Heart right ventricle (tissue), 16 donors: Measurements from ENCODE around the gene UTP25. TPM values are rescaled to one million over a fixed set of nuclear protein-coding genes. Genes with fewer than 3 reads are reported as not detected.
"Not testable (repeated sequence)": the region's sequence is repeated elsewhere in the genome, so short reads cannot be mapped to it uniquely, and the experiment has no call there.

Experiments used
- ATAC-seq, 8 donors: fragments of 200-7000 bp; cut with Tn5 transposase; one replicate each; pipeline ENCODE4 v1.9.1; 2020; ENCODE audit warnings: mild to moderate bottlenecking in 8 of 8, moderate library complexity in 8 of 8, moderate number of reproducible peaks in 1 of 8
- DNase-seq, 2 donors: peaks; one replicate each; pipeline ENCODE4 v3.0.0-alpha.2; 2020
- H3K27ac ChIP-seq, 10 donors: fragments of 200-600 bp; sonication (generic) in 2 of 10; one replicate each; pipeline versions ENCODE4 v1.5.0 to v1.8.0; 2020 to 2022; ENCODE audit warnings: mild to moderate bottlenecking in 3 of 10
- H3K27me3 ChIP-seq, 7 donors: fragments of 200-600 bp; one replicate each; pipeline ENCODE4 v1.8.0; 2021 to 2022; ENCODE audit warnings: mild to moderate bottlenecking in 2 of 7
- H3K36me3 ChIP-seq, 9 donors: fragments of 200-600 bp; sonication (generic) in 1 of 9; one replicate each; pipeline versions ENCODE4 v1.5.0 to v1.8.0; 2020 to 2022; ENCODE audit warnings: mild to moderate bottlenecking in 2 of 9
- H3K4me1 ChIP-seq, 9 donors: fragments of 200-600 bp; sonication (generic) in 1 of 9; one replicate each; pipeline versions ENCODE4 v1.5.0 to v1.8.0; 2020 to 2022; ENCODE audit warnings: mild to moderate bottlenecking in 4 of 9
- H3K4me3 ChIP-seq, 10 donors: fragments of 200-600 bp; sonication (generic) in 2 of 10; one replicate each; pipeline versions ENCODE4 v1.5.0 to v1.8.0; 2020 to 2022; ENCODE audit warnings: mild to moderate bottlenecking in 7 of 10, moderate library complexity in 2 of 10
- H3K9me3 ChIP-seq, 11 donors: fragments of 200-600 bp in 10 of 11; sonication (generic) in 2 of 11; one replicate each; pipeline versions ENCODE4 v1.5.0 to v1.8.0; 2013 to 2022; ENCODE audit warnings: mild to moderate bottlenecking in 2 of 11, control low read depth in 1 of 11, moderate library complexity in 1 of 11
- CTCF ChIP-seq, 9 donors: fragments of 200-600 bp; sonication (generic) in 2 of 9; IDR thresholded peaks; one replicate each; pipeline versions ENCODE4 v1.5.0 to v1.8.0; 2021 to 2022; ENCODE audit warnings: antibody characterized with exemption in 9 of 9, mild to moderate bottlenecking in 5 of 9, moderate library complexity in 1 of 9
- WGBS, 2 donors: extraction: QIAGEN DNeasy Blood & Tissue Kit; methylation state at CpG; one replicate each; pipeline ENCODE4 v1.1.7; 2013; ENCODE audit warnings: inconsistent platforms in 1 of 2; 5-methylcytosine and 5-hydroxymethylcytosine counted together
- intact Hi-C, 10 donors: fragments of 100-400 bp; cut with DNase I; formaldehyde crosslinking; loops; one replicate each; pipeline versions ENCODE4 v1.11.1 to v1.14.2; 2022
- polyA plus RNA-seq, 2 donors: library from polyadenylated mRNA; stranded (reverse); fragments of 200-250 nt; gene quantifications; one replicate each; pipeline ENCODE4 v1.2.3, GENCODE V29; 2013
- total RNA-seq, 10 donors: library from RNA; stranded (reverse); fragmentation: NEBNext Ultra II Directional in 3 of 10; extraction: Animal tissue kit (Norgen Biotek cat#: 25700) in 3 of 10; gene quantifications; one replicate each; pipeline versions ENCODE4 v1.2.1 to v1.2.4, GENCODE V29; 2021 to 2023
- donor health status: Arrhythmogenic right ventricular cardiomyopathy.
- donor health status: ischemic (EF 13 %, LVEDD 7.1; RV severe dilation, severe dysfunction).
- donor health status: healthy with polysubstance abuse.
- donor health status: DM: no; HTN: yes; CAD: no.
- donor health status: DM: no; HTN: no; CAD: no.
- donor health status: ischemic (EF 25% LVEDD 6.9; RV normal size, moderate dysfunction).
- donor health status: ischemic (EF 25% LVEDD 5.7; RV mildly dilated, moderate dysfunction).
- donor health status: healthy.
- donor health status: DM: yes; HTN: yes; CAD: no.
- donor health status: Ischemic cardiomyopathy.
- donor health status: ischemic (EF 35%, LVEDD 5.7; RV mildly dilated, moderate dysfunction).
- donor health status: nonischemic (EF 11% LVEDD 7.7; RV severe dilation, severe dysfunction).
- donor health status: DM: yes; HTN: yes; CAD: no.
- donor health status: PGD.
- donor health status: ischemic (EF 29% LVEDD 5.4; RV normal size, mild dysfunction).
- donor health status: nonischemic (EF 23%, LVEDD 6.1; RV moderate dilation, normal function).

The UTP25 gene
- total and polyA plus RNA-seq, 12 donors: 0.73 to 4.2 (median 3.1) TPM

- 89 to 91% methylated on average over 2 of the region's 2 CpGs for WGBS, 2 donors
- no peak for TF ChIP-seq CTCF (IDR thresholded peaks at IDR 0.05)
- no peaks in the 10 kb centered on the region for H3K4me1 ChIP-seq
- no peak for ATAC-seq
- H3K36me3 ChIP-seq: no peaks in the 10 kb centered on the region
- H3K9me3 ChIP-seq: peaks cover 0 to 8% (median 0%) of the 10 kb centered on the region in 11 donors
- intact Hi-C loops: no loop called here
- H3K27ac ChIP-seq: no peak overlapping the region
- H3K4me3 ChIP-seq: no peak overlapping the region
- H3K27me3 ChIP-seq: peaks cover 0 to 2% (median 0%) of the 10 kb centered on the region in 7 donors
- DNase-seq: no peak
Measured at GRCh38 chr1:209901211-209901610, 73.4 kb downstream of the UTP25 start.

GRCh38 chr1:209904774-209905173 is 77.0 kb downstream of the UTP25 start:
- H3K4me1 ChIP-seq, intact Hi-C loops, H3K27ac ChIP-seq, H3K36me3 ChIP-seq, ATAC-seq, H3K27me3 ChIP-seq, DNase-seq, H3K4me3 ChIP-seq: not testable (repeated sequence)
- WGBS, 2 donors: 82% methylated on average over 1 of the region's 1 CpG; no CpG with 5 or more reads in 1 of the 2 donors
- peaks cover 0 to 12% (median 0%) of the 10 kb centered on the region in 11 donors for H3K9me3 ChIP-seq

Other genes starting within 250 kb of the UTP25 start
- gene CAMK1G, start 244.3 kb upstream of the UTP25 start, total RNA-seq: under 1 TPM in 3 of 10 donors, not detected in 7; 0.11 to 0.71 (median 0.21) TPM
- not detected for gene CAMK1G, start 244.3 kb upstream of the UTP25 start, polyA plus RNA-seq
- gene LAMB3, start 175.5 kb upstream of the UTP25 start, total RNA-seq: 1 to 10 TPM; 2.3 to 6.0 (median 3.8) TPM
- gene LAMB3, start 175.5 kb upstream of the UTP25 start, polyA plus RNA-seq: 1 to 10 TPM; 1.6 to 3.7 TPM
- 100 to 1,000 TPM in 7 of 10 donors, 10 to 100 TPM in 3; 75.3 to 491 (median 131) TPM for gene G0S2, start 152.6 kb upstream of the UTP25 start, total RNA-seq
- 100 to 1,000 TPM in 1 of 2 donors, 10 to 100 TPM in 1; 90.0 to 223 TPM for gene G0S2, start 152.6 kb upstream of the UTP25 start, polyA plus RNA-seq
- gene HSD11B1, start 123.1 kb upstream of the UTP25 start, total RNA-seq: 10 to 100 TPM in 1 of 10 donors, 1 to 10 TPM in 9; 1.3 to 15.7 (median 3.0) TPM
- 1 to 10 TPM in 1 of 2 donors, under 1 TPM in 1; 0.59 to 7.2 TPM for gene HSD11B1, start 123.1 kb upstream of the UTP25 start, polyA plus RNA-seq
- 1 to 10 TPM in 4 of 10 donors, under 1 TPM in 6; 0.45 to 8.0 (median 0.85) TPM for gene TRAF3IP3, start 71.9 kb upstream of the UTP25 start, total RNA-seq
- gene TRAF3IP3, start 71.9 kb upstream of the UTP25 start, polyA plus RNA-seq: under 1 TPM; 0.58 to 0.59 TPM
- gene C1orf74, start 43.4 kb upstream of the UTP25 start, total RNA-seq: 1 to 10 TPM; 1.2 to 2.8 (median 1.9) TPM
- gene C1orf74, start 43.4 kb upstream of the UTP25 start, polyA plus RNA-seq: 1 to 10 TPM; 1.0 to 1.2 TPM
- 10 to 100 TPM; 25.1 to 69.4 (median 43.8) TPM for gene IRF6, start 21.8 kb upstream of the UTP25 start, total RNA-seq
- gene IRF6, start 21.8 kb upstream of the UTP25 start, polyA plus RNA-seq: 10 to 100 TPM in 1 of 2 donors, 1 to 10 TPM in 1; 1.2 to 11.3 TPM
- gene SYT14, start 110.2 kb downstream of the UTP25 start, total RNA-seq: under 1 TPM in 1 of 10 donors, not detected in 9; 0.06 TPM
- not detected for gene SYT14, start 110.2 kb downstream of the UTP25 start, polyA plus RNA-seq